K562 (cell line): Measurements from ENCODE around the gene PRCD. TPM values are rescaled to one million over a fixed set of nuclear protein-coding genes. Genes with fewer than 3 reads are reported as not detected.

ENCODE experiments used
- ATAC-seq: fragments of 200-7000 bp; cut with Tn5 transposase; 3 replicates; pipeline ENCODE4 v1.9.1; 2020; ENCODE audit warnings: moderate library complexity
- BruUV-seq: library from RNA; stranded (reverse); fragments of 400-500 nt; replicated peaks from 2 replicates; lab custom pipeline; 2021; lab: Mats Ljungman, UMichigan
- CTCF ChIA-PET: fragments of 300-600 bp; formaldehyde crosslinking; extraction: SDS; loops from one replicate; lab custom pipeline; 2021; ENCODE audit warnings: low intra/inter-chr PET ratio; lab: Yijun Ruan, JAX
- POLR2A ChIA-PET: fragments of 300-600, 350-650 bp; sonication (Branson Sonifier 250); formaldehyde crosslinking; extraction: SDS; loops from one replicate; lab custom pipeline; 2021; ENCODE audit warnings: antibody characterized with exemption, inconsistent platforms; lab: Yijun Ruan, JAX
- DNase-seq, 4 experiments: peaks; one replicate each; pipeline versions ENCODE4 v3.0.0 to v3.0.0-alpha.2; 2011 to 2018; ENCODE audit warnings: low spot score in 3 of 4, mixed read lengths in 3 of 4; ENCODE audit errors: extremely low read depth in 1 of 4
- FAIRE-seq: peaks from 2 replicates; lab custom pipeline; 2011; peaks lifted over from hg19 to GRCh38; lab: Jason Lieb, UNC
- H2AFZ ChIP-seq: 2 replicates; pipeline ENCODE4 v1.6.0; 2011; ENCODE audit warnings: low read depth, low read length, control low read depth, inconsistent platforms
- H3K27ac ChIP-seq: fragments of 200-600 bp; 3 replicates; pipeline ENCODE4 v1.8.0; 2011; ENCODE audit warnings: low read depth, mild to moderate bottlenecking, control low read depth, inconsistent platforms, low read length, moderate library complexity, mixed read lengths; ENCODE audit errors: extremely low read depth
- H3K27me3 ChIP-seq, 2 experiments: fragments of 300-600 bp in 1 of 2; 2 replicates in 1 of 2; 3 replicates in 1 of 2; pipeline versions ENCODE4 v1.6.0 to v1.8.0; 2011; ENCODE audit warnings: inconsistent platforms in 2 of 2, low read length in 2 of 2, mild to moderate bottlenecking in 1 of 2, mixed read lengths in 1 of 2, moderate library complexity in 1 of 2; ENCODE audit not compliant: control insufficient read depth in 2 of 2, insufficient read depth in 2 of 2
- H3K36me3 ChIP-seq: fragments of 300-600 bp; 3 replicates; pipeline ENCODE4 v1.8.0; 2011; ENCODE audit warnings: mild to moderate bottlenecking, low read length, inconsistent platforms; ENCODE audit not compliant: control insufficient read depth, insufficient read depth
- H3K4me1 ChIP-seq, 2 experiments: fragments of 200-600 bp in 1 of 2; replicated peaks in 1 of 2; 2 replicates in 1 of 2; 3 replicates in 1 of 2; pipeline versions ENCODE4 v1.5.1 to v1.8.0; 2011; ENCODE audit warnings: inconsistent platforms in 2 of 2, low read length in 2 of 2, mild to moderate bottlenecking in 1 of 2, mixed read lengths in 1 of 2, moderate library complexity in 1 of 2; ENCODE audit not compliant: control insufficient read depth in 2 of 2, insufficient read depth in 2 of 2
- H3K4me2 ChIP-seq: 2 replicates; pipeline ENCODE4 v1.6.1; 2011; ENCODE audit warnings: low read length, control low read depth, inconsistent platforms, mixed read lengths; ENCODE audit not compliant: insufficient read depth
- H3K4me3 ChIP-seq: fragments of 200-600 bp; sonication (generic), shearing (Covaris generic); 2 replicates; pipeline ENCODE4 v1.5.1; 2016; ENCODE audit warnings: control low read depth, inconsistent platforms
- H3K79me2 ChIP-seq: fragments of 200-600 bp; 3 replicates; pipeline ENCODE4 v1.8.0; 2011; ENCODE audit warnings: low read length, inconsistent platforms; ENCODE audit not compliant: control insufficient read depth, insufficient read depth
- H3K9ac ChIP-seq, 2 experiments: 2 replicates each; pipeline versions ENCODE4 v1.6.0 to v1.6.1; 2011; ENCODE audit warnings: low read depth in 2 of 2, low read length in 2 of 2, control low read depth in 1 of 2, inconsistent platforms in 1 of 2, mild to moderate bottlenecking in 1 of 2, mixed read lengths in 1 of 2; ENCODE audit not compliant: insufficient read depth in 1 of 2
- H3K9me1 ChIP-seq: one replicate; pipeline ENCODE4 v1.6.0; 2011; ENCODE audit warnings: inconsistent platforms, mild to moderate bottlenecking, low read length, moderate library complexity; ENCODE audit not compliant: control insufficient read depth, insufficient read depth
- H3K9me3 ChIP-seq: replicated peaks from 2 replicates; pipeline ENCODE4 v1.5.1; 2011; ENCODE audit warnings: low read depth, low read length, inconsistent platforms; ENCODE audit not compliant: control insufficient read depth, insufficient read depth
- H4K20me1 ChIP-seq: replicated peaks from 2 replicates; pipeline ENCODE4 v1.6.1; 2011; ENCODE audit warnings: low read length, inconsistent platforms, mixed read lengths; ENCODE audit not compliant: control insufficient read depth, insufficient read depth
- CEBPZ ChIP-seq: fragments of 150-350 bp; IDR thresholded peaks from 2 replicates; pipeline ENCODE4 v1.6.1; 2014; ENCODE audit warnings: low read depth, mild to moderate bottlenecking, low read length, borderline replicate concordance
- EGR1 ChIP-seq: fragments of 450-650 bp; conservative IDR thresholded peaks from 2 replicates; pipeline ENCODE4 v1.6.1; 2017; ENCODE audit warnings: mild to moderate bottlenecking
- EP300 ChIP-seq: IDR thresholded peaks from 2 replicates; pipeline ENCODE4 v1.6.1; 2012; ENCODE audit warnings: low read length, improper control_type of control experiment
- ESRRA ChIP-seq: fragments of 450-650 bp; IDR thresholded peaks from 2 replicates; pipeline ENCODE4 v1.6.1; 2014; ENCODE audit warnings: low read depth, mild to moderate bottlenecking, moderate library complexity, borderline replicate concordance
- HDAC3 ChIP-seq: fragments of 450-650 bp; IDR thresholded peaks from 2 replicates; pipeline ENCODE4 v1.6.1; 2018; ENCODE audit warnings: borderline replicate concordance, mild to moderate bottlenecking, moderate library complexity; ENCODE audit not compliant: partially characterized antibody
- TEAD4 ChIP-seq, 2 experiments: sonication (generic) in 1 of 2; formaldehyde crosslinking in 1 of 2; IDR thresholded peaks; 2 replicates each; pipeline versions ENCODE4 v1.6.1 to v1.8.0; 2012 to 2022; ENCODE audit warnings: borderline replicate concordance in 1 of 2, inconsistent platforms in 1 of 2, low read length in 1 of 2, mild to moderate bottlenecking in 1 of 2, missing genetic modification reagents in 1 of 2
- ZNF76 ChIP-seq: fragments of 250-450 bp; sonication (Bioruptor Pico); IDR thresholded peaks from 2 replicates; pipeline ENCODE4 v1.4.0; 2020; ENCODE audit warnings: mild to moderate bottlenecking, moderate library complexity, borderline replicate concordance
- WGBS: fragments of 100-300 bp; shearing (Covaris generic); methylation state at CpG from one replicate; pipeline ENCODE4 v1.1.6; 2016; ENCODE audit warnings: low coverage, mixed read lengths; ENCODE audit not compliant: insufficient coverage; ENCODE audit errors: missing lambda C conversion rate; 5-methylcytosine and 5-hydroxymethylcytosine counted together
- in situ Hi-C: fragments of 300-500 bp; cut with MboI; formaldehyde crosslinking; loops from 4 replicates; pipeline ENCODE4 v1.15.0; 2018; ENCODE audit warnings: inconsistent platforms, mixed read lengths
- intact Hi-C: fragments of 100-400 bp; cut with micrococcal nuclease; formaldehyde crosslinking; loops from 2 replicates; pipeline ENCODE4 v1.14.2; 2022
- polyA plus RNA-seq, 8 experiments: library from polyadenylated mRNA; depleted of rRNA in 4 of 8; stranded (reverse) in 5 of 8; unstranded in 3 of 8; fragments of >200 nt; fragmentation: Nextera tagmentation in 2 of 8; fragmentation: Illumina TruSeq in 1 of 8; extraction: Ambion mirVana in 2 of 8; extraction: Trizol in 1 of 8; gene quantifications; 2 replicates each; pipeline versions ENCODE4 v1.2.1 to v1.2.3, GENCODE V29; 2011 to 2014; ENCODE audit warnings: inconsistent platforms in 1 of 8, missing spikeins in 1 of 8
- total RNA-seq, 7 experiments: library from RNA; depleted of rRNA in 6 of 7; stranded (reverse); fragments of >200 nt in 6 of 7; fragmentation: Illumina TruSeq in 2 of 7; extraction: Trizol in 2 of 7; gene quantifications; 2 replicates each; pipeline versions ENCODE4 v1.2.1 to v1.2.3, GENCODE V29; 2011 to 2021; ENCODE audit warnings: low replicate concordance in 1 of 7
- TF ChIP-seq, protein P1 (sequence below): fragments of 250-450 bp; sonication (Bioruptor Pico); IDR thresholded peaks from 2 replicates; pipeline ENCODE4 v1.8.0; 2021; ENCODE audit warnings: mild to moderate bottlenecking, moderate library complexity
- TF ChIP-seq, protein P2 (sequence below): fragments of 450-650 bp; formaldehyde crosslinking; conservative IDR thresholded peaks from 2 replicates; pipeline ENCODE4 v1.4.0; 2022; ENCODE audit warnings: mild to moderate bottlenecking, missing genetic modification characterization

PRCD gene
- total and polyA plus RNA-seq, 9 of the 15 experiments (the other 6 are each of a cell fraction or from before 2014, with no cell fraction given): 0.20 to 0.25 (median 0.21) TPM; not detected in 6

GRCh38 chr17:76550712-76551615 lies 11.1 kb downstream of the PRCD start (continued):
- TF ChIP-seq CEBPZ: no peak
- no peak for TF ChIP-seq ZNF76 (CRISPR knock-in tag)
- no peak for TF ChIP-seq HDAC3

DNA sequence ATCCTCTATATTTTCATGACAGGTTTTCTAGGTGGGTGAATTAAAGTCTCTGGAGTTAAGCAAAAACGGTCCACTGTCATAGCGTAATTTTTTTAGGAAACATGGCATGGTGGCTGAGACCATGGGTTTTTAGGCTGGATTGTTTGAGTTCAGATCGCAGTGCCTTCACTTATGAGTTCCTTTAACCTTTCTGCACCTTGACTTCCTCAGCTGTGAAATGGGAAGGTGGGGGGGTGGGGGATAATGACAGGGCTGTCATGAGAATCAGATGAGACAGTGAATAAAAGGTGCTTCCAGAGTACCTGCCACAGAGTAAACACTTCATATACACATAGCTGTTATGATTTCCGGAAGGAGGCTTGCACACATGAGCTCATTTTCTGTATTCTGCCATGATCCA lies 11.8 kb downstream of the PRCD start:
- Histone ChIP-seq H3K27me3 (no peaks in the 10 kb centered on the region), H4K20me1 (no peaks in the 10 kb centered on the region), H3K36me3 (no peaks in the 10 kb centered on the region), H3K4me1 (peaks cover 7 to 11% of the 10 kb centered on the region in 2 experiments), H2AFZ (no peak overlapping the region), H3K9me1 (no peaks in the 10 kb centered on the region), H3K9ac (no peak overlapping the region), H3K4me3 (no peak overlapping the region), H3K79me2 (peaks cover 4% of the 10 kb centered on the region), H3K9me3 (no peaks in the 10 kb centered on the region), H3K27ac (no peak overlapping the region), H3K4me2 (no peak overlapping the region)
- POLR2A ChIA-PET: interaction anchor here (0.9 to 1.5 kb wide), 5 partner anchors 10 to 72 kb away, joined by 3 to 7 read pairs (median 3); no protein-coding TSS in a partner anchor
- CTCF ChIA-PET: no interaction called here
- no TSS peak for BruUV-seq
- DNase-seq (no peak), FAIRE-seq (no peak), ATAC-seq (no peak)
- intact Hi-C loops: no loop called here
- 51% methylated on average over 4 of the region's 4 CpGs for WGBS
- in situ Hi-C loops: no loop called here
- TF ChIP-seq, protein P1, sequence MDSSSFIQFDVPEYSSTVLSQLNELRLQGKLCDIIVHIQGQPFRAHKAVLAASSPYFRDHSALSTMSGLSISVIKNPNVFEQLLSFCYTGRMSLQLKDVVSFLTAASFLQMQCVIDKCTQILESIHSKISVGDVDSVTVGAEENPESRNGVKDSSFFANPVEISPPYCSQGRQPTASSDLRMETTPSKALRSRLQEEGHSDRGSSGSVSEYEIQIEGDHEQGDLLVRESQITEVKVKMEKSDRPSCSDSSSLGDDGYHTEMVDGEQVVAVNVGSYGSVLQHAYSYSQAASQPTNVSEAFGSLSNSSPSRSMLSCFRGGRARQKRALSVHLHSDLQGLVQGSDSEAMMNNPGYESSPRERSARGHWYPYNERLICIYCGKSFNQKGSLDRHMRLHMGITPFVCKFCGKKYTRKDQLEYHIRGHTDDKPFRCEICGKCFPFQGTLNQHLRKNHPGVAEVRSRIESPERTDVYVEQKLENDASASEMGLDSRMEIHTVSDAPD (CRISPR knock-in tag): no peak
- TF ChIP-seq EP300: no peak
- TF ChIP-seq, protein P2, sequence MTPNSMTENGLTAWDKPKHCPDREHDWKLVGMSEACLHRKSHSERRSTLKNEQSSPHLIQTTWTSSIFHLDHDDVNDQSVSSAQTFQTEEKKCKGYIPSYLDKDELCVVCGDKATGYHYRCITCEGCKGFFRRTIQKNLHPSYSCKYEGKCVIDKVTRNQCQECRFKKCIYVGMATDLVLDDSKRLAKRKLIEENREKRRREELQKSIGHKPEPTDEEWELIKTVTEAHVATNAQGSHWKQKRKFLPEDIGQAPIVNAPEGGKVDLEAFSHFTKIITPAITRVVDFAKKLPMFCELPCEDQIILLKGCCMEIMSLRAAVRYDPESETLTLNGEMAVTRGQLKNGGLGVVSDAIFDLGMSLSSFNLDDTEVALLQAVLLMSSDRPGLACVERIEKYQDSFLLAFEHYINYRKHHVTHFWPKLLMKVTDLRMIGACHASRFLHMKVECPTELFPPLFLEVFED (CRISPR knock-in tag): no peak
- TF ChIP-seq EGR1: no peak
- peak; percentile 61; the same call in 1 of the 2 replicates for TF ChIP-seq ESRRA
- TF ChIP-seq TEAD4 (IDR thresholded peaks at IDR 0.05; ENCODE audit: low read length): no peak
- TF ChIP-seq TEAD4 (CRISPR knock-in tag; IDR thresholded peaks at IDR 0.05; ENCODE audit: borderline replicate concordance): no peak
